HG02938 (cell line): Measurements from ENCODE around the gene SKIL.
"Not testable (repeated sequence)": the region's sequence is repeated elsewhere in the genome, so short reads cannot be mapped to it uniquely, and the experiment has no call there.

Source experiments
- ATAC-seq: cut with Tn5 transposase; IDR thresholded peaks from one replicate; pipeline ENCODE4 v1.9.1; 2021; ENCODE audit warnings: mild to moderate bottlenecking, moderate library complexity; ENCODE audit not compliant: unreplicated experiment

The SKIL gene, protein sequence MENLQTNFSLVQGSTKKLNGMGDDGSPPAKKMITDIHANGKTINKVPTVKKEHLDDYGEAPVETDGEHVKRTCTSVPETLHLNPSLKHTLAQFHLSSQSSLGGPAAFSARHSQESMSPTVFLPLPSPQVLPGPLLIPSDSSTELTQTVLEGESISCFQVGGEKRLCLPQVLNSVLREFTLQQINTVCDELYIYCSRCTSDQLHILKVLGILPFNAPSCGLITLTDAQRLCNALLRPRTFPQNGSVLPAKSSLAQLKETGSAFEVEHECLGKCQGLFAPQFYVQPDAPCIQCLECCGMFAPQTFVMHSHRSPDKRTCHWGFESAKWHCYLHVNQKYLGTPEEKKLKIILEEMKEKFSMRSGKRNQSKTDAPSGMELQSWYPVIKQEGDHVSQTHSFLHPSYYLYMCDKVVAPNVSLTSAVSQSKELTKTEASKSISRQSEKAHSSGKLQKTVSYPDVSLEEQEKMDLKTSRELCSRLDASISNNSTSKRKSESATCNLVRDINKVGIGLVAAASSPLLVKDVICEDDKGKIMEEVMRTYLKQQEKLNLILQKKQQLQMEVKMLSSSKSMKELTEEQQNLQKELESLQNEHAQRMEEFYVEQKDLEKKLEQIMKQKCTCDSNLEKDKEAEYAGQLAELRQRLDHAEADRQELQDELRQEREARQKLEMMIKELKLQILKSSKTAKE

DNA sequence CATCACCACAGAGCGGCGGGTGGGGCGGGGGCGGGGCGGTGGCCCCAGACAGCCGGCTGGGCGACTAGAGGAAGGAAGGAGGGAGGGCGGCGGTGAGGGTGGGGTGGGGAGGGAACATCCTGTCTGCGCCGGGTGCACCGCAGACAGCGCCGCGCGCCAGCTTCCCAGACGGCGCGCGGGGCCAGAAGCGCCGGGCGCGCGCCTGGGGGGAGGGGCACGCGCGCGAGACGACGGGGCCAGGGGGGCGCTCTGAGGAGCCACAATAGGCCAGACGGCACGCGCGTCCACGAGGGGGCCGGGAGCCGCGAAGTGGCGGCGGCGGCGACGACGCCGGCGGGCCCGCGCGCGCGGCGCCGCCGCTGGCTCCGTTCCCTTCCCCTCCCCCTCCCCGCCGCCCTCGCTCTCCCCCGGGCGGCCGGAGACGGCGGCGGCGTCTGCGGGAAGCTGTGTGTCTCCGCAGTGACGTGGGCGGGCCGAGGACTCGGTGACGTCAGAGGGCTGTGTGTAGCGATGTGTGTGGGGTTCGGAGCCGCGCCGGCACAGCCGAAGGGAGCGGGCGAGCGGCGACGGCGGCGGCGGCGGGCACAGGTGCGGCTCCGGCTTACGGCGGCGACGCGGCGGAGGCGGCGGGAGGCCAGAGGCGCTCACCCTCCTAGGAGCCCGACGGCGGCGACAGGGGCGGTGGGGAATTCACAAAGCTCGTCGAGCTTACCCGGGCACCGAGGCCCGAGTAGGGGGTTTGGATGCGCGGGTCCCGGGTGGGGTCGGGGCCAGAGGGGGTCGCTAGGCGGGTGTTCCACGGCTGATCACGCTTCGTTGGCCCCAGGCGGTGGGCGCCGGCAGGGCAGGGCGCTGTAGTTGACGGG, at the start of gene SKIL:
TSS of gene SKIL (plus strand) at position 540 of the 866 bp plus-strand sequence. CDS start 2,617 bp downstream, outside the sequence.
- ATAC-seq: peak; percentile 56

DNA sequence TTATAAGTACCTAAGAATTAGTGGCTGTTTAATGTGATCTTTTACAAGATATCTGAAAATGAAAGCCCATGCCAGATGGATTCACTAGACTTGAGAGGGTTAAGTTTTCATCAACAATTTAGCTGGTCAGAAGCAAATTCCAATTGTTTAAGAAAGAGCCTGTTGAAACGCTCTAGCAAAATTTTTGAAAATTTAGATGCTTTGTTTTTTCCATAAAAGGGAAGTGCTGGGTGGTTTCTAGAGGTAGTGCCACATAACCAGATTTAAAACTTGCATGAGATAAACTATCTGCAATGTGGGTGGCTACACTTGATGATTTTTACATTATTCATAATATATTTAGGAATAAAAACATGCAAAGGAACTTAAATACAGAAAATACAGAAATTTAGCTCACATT, 48.5 kb upstream of the SKIL start:
- no peak for ATAC-seq

DNA sequence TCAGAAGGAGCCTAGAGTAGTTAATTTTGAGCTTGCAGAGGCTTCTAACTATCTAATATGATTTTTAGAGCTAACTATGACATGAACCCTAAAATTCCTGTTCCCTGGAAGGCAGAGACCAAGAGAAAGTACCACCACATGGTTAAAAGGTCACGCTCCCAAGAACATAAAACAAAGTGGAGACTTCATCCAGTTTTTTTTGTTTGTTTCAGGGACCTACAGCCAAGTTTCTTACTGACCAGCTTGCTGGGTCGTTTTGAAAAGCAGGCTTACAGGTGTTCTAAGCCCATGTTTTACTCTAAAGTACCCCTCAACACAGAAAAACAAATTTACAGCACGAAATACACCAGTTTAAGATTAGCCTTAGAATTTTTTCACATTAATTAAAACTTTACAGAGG, 39.6 kb upstream of the SKIL start:
- no peak for ATAC-seq

DNA sequence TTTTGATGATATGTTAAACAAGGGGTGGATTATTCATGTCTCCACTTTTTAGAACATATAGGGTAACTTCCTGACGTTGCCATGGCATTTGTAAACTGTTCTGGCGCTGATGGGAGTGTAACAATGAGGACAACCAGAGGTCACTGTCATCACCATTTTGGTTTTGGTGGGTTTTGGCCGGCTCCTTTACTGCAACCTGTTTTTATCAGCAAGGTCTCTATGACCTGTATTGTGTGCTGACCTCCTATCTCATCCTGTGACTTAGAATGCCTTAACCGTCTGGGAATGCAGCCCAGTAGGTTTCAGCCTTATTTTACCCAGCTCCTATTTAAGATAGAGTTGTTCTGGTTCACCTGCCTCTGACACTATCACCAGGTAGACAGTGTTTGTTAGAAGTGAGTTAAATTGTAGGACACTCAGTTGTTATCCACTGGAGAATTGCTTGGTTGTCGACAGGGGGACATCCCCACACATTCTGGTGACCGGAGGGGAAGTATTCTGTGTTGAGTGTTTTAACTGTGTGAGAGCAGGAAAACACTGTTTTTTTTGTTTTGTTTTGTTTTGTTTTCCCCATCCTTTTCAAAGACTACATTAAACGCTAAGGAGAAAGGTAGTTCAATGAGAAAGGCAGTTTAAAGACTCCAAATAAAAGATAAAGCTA, 36.9 kb upstream of the SKIL start:
- ATAC-seq: no peak

DNA sequence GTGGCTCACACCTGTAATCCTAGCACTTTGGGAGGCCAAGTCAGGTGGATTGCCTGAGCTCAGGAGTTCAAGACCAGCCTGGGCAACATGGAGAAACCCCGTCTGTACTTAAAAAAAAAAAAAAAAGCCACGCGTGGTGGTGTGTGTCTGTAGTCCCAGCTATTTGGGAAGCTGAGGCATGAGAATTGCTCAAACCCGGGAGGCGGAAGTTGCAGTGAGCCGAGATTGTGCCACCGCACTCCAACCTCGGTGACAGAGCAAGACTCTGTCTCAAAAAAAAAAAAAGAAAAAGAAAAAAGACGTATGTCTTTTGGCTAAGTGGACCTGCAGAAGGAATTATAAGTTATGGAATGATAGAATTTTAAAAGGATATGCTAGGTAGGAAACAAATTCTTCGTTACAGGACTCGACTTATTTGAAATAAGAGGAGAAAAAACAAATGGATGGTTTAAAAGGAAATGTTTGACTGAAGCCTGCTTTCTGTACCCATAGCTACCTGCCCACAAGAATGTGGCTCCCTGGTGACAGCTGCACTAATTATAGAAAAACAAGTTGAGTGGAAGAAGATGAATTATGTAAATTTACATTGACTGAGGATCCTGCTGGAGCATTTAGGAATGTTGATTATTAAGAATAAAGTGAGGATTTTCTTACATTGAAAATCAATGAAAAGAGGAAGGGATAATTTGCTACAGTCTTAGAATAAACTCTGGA, 36.0 kb upstream of the SKIL start:
- ATAC-seq: no peak

DNA sequence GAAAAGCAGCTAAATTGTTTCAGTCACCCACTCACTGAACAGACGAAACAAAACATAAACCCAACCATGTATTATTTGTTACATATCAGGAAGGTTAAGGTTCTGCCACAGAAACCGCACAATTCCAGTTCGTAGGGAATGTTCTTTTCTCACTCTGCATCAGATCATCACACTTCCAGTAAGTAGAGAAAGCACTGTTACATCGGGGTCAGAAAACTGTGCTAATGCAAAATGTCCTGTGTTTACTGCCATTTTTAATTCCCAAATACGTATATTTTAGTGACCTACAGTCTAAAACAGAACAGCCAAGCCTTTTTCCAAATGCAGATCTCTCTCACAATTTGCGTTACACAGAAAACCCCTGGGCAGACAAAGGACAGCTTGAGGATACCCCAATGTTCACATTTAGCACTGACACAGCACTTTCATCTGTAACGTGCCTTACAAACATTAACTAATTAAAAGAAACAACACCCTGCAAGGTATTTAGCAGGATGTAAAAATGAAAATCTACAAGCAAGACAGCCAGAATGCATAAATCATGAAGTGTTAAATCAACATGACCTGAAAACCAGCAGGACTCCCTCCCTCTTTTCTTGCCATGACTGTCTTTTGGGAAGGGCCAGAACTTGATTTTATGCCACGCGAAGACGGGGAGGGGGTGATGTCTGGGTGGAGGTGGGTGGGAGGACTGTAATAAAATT, 34.8 kb upstream of the SKIL start:
- ATAC-seq: no peak

DNA sequence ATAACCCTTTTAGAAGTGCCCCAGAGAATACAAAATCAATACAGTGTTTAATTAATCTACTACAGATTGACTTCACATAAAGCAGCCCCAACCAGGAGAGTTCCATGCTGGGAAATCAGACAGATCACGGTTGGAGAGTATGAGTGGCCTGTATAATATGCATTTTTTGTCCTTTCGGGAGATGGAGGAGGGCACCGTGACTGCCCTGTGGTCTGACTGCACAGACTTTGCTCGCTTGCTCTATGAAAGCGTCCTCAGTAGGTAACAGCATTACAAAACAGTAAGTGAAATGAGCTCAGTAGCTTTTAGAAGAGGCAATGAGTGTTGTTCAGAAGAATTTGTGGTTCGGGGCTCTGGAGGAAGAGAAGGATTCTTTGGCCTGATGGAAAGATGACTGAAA, 34.2 kb upstream of the SKIL start:
- no peak for ATAC-seq

DNA sequence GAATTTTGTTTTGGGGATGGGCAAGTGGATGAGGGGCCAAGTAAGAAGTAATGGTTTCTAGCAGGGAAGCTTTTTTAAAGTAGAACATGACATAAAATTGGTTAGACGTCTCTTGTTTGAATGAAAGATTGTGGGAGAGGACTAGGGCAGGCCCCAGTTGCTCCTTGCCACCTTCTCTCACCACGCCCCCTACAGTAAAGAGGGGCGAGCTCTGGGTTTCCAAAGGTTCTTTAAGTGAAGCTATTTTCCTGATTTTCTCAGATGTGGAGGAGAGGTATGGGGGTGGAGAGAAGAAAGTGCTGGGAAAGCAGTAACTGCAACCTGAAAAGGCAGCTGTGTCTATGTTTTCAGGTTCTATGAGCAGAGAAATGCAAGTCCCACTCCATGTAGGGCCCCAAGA, 32.6 kb upstream of the SKIL start:
- ATAC-seq: no peak

DNA sequence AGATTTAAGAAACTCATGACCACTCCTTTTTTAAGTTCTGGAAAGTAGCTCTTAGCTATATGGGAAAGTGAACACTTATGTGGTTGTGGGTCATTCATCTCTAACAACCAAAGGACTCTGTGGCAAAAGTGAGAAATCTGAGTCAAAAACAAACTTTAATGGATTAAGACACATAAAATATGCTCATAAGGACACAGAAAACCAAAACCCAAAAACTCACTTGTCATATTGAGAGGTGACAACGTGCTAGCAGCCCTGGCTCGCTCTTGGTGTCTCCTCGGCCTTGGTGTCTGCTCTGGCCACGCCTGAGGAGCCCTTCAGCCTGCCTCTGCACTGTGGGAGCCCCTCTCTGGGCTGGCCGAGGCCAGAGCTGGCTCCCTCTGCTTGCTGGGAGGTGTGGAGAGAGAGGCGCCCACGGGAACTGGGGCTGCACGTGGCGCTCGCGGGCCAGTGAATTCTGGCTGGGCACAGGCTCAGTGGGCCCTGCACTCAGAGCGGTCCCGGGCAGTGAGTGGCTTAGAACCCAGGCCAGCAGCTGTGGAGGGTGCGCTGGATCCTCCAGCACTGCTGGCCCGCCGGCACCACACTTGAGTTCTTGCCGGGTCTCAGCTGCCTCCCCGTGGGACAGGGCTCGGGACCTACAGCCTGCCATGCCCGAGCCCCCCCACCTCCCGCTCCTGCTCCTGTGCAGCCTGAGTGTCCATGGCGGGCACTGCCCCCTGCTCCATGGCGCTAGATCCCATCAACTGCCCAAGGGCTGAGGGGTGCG, 30.3 kb upstream of the SKIL start:
- peak; percentile 48 for ATAC-seq

DNA sequence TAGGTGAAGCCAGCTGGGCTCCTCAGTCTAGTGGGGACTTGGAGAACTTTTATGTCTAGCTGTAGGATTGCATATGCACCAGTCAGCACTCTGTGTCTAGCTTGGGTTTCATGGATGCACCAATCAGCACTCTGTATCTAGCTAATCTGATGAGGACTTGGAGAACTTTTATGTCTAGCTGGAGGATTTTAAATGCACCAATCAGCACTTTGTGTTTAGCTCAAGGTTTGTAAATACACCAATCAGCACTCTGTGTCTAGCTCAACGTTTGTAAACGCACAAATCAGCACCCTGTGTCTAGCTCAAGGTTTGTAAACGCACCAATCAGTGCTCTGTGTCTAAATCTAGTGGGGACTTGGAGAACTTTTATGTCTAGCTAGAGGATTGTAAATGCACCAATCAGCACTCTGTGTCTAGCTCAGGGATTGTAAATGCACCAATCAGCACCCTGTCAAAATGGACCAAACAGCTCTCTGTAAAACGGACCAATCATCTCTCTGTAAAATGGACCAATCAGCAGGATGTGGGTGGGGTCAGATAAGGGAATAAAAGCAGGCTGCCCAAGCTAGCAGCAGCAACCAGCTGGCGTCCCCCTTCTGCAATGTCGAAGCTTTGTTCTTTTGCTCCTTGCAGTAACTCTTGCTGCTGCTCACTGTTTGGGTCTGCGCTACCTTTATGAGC, 29.5 kb upstream of the SKIL start:
- not testable (repeated sequence) for ATAC-seq

DNA sequence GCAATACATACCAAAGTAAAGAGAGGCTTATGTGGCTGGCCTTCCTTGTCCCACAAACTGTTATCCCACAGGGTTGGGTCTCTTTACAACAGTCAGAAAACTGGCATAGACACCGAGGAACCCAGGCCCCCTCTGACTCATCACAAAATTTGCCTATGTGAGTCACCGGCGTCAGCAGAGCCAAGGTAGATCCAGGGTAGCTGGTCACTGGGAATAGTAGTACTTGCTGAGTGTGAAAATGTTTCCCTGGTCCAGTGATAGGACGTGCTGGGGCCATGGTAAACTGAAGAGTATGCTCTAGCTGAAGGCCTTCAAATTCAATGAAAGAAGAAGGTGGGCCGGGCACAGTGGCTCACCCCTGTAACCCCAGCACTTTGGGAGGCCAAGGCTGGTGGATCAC, 27.1 kb upstream of the SKIL start:
- ATAC-seq: no peak

DNA sequence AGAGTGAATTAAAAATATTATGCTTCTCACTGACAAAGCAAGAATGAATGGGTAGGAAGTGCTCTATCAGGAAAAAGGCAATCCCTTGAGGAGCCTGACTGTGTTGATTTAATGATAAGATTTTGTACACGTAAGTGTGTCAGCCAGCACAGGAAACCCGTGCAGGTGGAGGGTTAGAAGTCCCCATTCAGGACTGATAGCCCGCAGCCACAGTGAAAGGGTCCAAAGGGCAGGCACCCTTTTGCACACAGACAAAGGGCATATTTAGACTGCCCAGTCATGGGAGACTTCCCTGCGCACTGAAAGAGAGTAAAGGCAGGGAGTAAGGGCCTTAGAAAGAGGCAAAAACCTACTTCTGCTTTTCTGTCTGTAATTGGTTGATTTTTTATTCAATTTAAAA, 26.4 kb upstream of the SKIL start:
- ATAC-seq: peak; percentile 63

DNA sequence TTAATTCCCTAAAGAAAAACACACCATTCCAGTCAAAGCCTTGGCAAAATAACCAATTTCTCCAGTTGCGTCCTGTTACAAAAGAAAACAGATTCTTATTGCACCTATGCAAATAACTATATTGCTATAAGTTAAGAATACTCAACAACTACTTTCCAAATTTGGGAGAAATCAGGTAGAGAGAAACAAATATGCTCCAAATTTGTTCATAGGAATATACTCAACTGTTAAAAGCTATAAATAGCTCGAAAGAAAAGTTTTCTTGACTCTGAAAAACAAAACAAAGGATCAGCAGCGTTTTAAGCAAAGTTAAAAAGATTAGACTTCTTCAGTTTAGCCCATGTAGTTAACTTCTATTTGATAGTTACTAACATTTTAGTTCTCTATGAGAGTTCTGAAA, 20.1 kb upstream of the SKIL start:
- no peak for ATAC-seq

DNA sequence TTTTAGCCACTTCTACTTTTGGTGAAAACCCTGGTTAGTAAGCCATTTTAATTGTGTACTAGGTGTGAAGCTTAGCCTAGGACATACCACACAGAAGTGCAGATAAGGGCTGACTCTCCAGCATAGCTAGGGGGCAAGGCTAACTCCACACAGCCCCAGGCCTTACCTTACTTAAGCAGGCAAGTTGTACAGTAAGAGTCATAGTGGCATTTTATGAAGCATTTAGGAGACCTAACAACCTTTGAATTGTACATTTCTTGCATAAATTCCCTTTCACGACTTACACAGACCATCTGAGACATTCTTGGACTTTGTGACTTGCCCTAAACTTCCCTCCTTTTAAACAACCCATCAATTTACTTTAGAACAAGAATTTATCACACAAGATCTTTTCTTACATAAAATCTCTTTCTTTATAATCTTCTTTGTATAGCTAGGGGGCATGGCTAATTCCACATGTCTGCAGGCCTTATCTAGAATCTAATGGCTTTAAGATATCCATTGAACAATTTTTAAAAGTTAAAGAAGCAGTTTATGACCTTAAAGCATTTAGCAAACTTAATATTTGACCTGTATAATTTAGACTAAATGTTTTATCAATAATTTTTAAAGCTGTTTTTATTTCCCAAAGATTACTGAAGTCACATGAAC, 18.7 kb upstream of the SKIL start:
- ATAC-seq: no peak

DNA sequence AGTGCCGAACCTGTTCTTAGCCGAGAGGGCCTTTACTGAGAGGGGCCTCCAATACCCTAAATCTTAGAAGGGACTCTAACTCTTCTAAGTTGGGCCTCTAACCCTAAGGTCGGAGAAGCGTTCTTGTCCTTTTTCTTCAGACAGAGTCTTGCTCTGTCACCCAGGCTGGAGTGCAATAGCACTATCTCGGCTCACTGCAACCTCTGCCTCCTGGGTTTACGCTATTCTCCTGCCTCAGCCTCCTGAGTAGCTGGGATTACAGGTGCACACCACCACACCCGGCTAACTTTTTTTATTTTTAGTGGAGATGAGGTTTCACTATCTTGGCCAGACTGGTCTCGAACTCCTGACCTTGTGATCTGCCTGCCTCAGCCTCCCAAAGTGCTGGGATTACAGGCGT, 15.2 kb upstream of the SKIL start:
- ATAC-seq: not testable (repeated sequence)

DNA sequence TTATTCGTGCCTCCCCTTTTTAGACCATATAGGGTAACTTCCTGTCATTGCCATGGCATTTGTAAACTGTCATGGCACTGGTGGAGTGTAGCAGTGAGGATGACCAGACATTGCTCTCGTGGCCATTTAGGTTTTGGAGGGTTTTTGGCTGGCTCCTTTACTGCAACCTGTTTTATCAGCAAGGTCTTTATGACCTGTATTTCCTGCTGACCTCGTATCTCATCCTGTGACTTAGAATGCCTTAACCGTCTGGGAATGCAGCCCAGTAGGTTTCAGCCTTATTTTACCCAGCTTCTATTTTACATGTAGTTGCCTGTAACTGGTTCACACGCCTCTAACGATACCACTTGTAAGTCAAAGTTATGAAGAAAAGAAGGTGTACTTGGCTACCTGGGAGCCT, 13.7 kb upstream of the SKIL start:
- not testable (repeated sequence) for ATAC-seq

DNA sequence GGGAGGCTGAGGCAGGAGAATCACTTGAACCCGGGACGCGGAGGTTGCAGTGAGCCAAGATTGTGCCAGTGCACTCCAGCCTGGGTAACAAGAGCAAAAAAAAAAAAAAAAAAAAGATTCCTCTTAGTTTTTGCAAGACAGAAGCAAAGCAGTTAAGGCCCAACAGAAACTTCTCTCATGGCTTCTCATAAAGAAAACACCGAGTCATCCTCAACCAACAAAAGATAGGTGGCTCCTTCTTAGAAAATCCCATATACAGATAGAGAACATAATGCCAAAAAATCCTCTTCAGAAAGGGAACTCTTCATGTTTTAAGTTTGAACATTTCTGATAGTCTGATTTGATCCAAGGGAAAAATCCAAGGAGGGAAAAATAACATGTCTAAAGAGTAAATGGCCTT, 12.5 kb upstream of the SKIL start:
- no peak for ATAC-seq
